K562 (cell line): ENCODE data around the gene XRCC5. TPM values are rescaled to one million over a fixed set of nuclear protein-coding genes. Genes with fewer than 3 reads are reported as not detected.

ENCODE experiments used
- CHD7 ChIP-seq: fragments of 200-600 bp; sonication (generic); IDR thresholded peaks from one replicate; pipeline ENCODE4 v1.6.1; 2012; ENCODE audit warnings: mild to moderate bottlenecking, low read depth, low read length, inconsistent platforms
- polyA plus RNA-seq, 8 experiments: library from polyadenylated mRNA; depleted of rRNA in 4 of 8; stranded (reverse) in 5 of 8; unstranded in 3 of 8; fragments of >200 nt; fragmentation: Nextera tagmentation in 2 of 8; fragmentation: Illumina TruSeq in 1 of 8; extraction: Ambion mirVana in 2 of 8; extraction: Trizol in 1 of 8; gene quantifications; 2 replicates each; pipeline versions ENCODE4 v1.2.1 to v1.2.3, GENCODE V29; 2011 to 2014; ENCODE audit warnings: inconsistent platforms in 1 of 8, missing spikeins in 1 of 8
- total RNA-seq, 7 experiments: library from RNA; depleted of rRNA in 6 of 7; stranded (reverse); fragments of >200 nt in 6 of 7; fragmentation: Illumina TruSeq in 2 of 7; extraction: Trizol in 2 of 7; gene quantifications; 2 replicates each; pipeline versions ENCODE4 v1.2.1 to v1.2.3, GENCODE V29; 2011 to 2021; ENCODE audit warnings: low replicate concordance in 1 of 7

The XRCC5 gene
- total and polyA plus RNA-seq, 9 of the 15 experiments (the other 6 are each of a cell fraction or from before 2014, with no cell fraction given) = 168 to 551 (median 297) TPM

- no peak for TF ChIP-seq CHD7
Observed at GRCh38 chr2:216195565-216196029, 86.4 kb downstream of the XRCC5 start (continued).
